ENCODE measurements around the gene ARHGAP24. TPM values are rescaled to one million over a fixed set of nuclear protein-coding genes. Genes with fewer than 3 reads are reported as not detected.

Gene ARHGAP24
- total and polyA plus RNA-seq, 4 donors: 1.8 to 15.2 (median 3.3) TPM

DNA sequence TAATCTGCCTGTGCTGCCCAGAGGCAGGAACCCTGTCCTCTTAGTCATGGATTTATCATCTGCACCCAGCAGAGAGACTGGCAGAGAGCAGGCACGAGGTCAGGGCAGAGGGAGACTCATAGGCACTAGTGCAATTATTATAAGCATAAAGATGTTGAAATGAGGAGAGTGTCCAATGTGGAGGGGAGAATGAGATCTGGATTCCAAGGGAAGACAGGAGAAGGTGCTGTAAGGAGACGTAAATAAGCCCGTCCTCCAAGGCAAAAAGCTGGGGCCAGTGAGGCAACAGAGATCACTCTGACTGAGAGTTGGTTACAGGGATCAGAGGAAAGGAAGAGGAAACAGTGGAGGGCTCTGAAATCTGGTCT is 478.7 kb downstream of the ARHGAP24 start:
- no peak for TF ChIP-seq EGR1 (IDR thresholded peaks at IDR 0.05; ENCODE audit: low read depth in 2 of 2)
- TF ChIP-seq SP1 (IDR thresholded peaks at IDR 0.05): no peak
- no peak for TF ChIP-seq RXRA (IDR thresholded peaks at IDR 0.05)
- no peak for TF ChIP-seq HNF4A (conservative IDR thresholded peaks at IDR 0.05)
- no peak for TF ChIP-seq HNF4G (IDR thresholded peaks at IDR 0.05)
- no peak for TF ChIP-seq REST (IDR thresholded peaks at IDR 0.05)
- no peak for TF ChIP-seq JUND (IDR thresholded peaks at IDR 0.05)
- TF ChIP-seq FOXA1 (IDR thresholded peaks at IDR 0.05): no peak
- TF ChIP-seq YY1 (IDR thresholded peaks at IDR 0.05): no peak
- TF ChIP-seq, protein P1, sequence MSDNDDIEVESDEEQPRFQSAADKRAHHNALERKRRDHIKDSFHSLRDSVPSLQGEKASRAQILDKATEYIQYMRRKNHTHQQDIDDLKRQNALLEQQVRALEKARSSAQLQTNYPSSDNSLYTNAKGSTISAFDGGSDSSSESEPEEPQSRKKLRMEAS (IDR thresholded peaks at IDR 0.05): no peak
- no peak for TF ChIP-seq RAD21 (IDR thresholded peaks at IDR 0.05)
- no peak for TF ChIP-seq GABPA (IDR thresholded peaks at IDR 0.05 in 1 of 2, conservative IDR thresholded peaks at IDR 0.05 in 1 of 2)
- TF ChIP-seq, protein P2, sequence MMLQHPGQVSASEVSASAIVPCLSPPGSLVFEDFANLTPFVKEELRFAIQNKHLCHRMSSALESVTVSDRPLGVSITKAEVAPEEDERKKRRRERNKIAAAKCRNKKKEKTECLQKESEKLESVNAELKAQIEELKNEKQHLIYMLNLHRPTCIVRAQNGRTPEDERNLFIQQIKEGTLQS (IDR thresholded peaks at IDR 0.05): no peak
- no peak for TF ChIP-seq NR2F2 (IDR thresholded peaks at IDR 0.05)
- no peak for TF ChIP-seq CTCF (IDR thresholded peaks at IDR 0.05; ENCODE audit: low read depth, low read length, missing input control)
- no peak for TF ChIP-seq TAF1 (conservative IDR thresholded peaks at IDR 0.05)
- TF ChIP-seq, protein P3, sequence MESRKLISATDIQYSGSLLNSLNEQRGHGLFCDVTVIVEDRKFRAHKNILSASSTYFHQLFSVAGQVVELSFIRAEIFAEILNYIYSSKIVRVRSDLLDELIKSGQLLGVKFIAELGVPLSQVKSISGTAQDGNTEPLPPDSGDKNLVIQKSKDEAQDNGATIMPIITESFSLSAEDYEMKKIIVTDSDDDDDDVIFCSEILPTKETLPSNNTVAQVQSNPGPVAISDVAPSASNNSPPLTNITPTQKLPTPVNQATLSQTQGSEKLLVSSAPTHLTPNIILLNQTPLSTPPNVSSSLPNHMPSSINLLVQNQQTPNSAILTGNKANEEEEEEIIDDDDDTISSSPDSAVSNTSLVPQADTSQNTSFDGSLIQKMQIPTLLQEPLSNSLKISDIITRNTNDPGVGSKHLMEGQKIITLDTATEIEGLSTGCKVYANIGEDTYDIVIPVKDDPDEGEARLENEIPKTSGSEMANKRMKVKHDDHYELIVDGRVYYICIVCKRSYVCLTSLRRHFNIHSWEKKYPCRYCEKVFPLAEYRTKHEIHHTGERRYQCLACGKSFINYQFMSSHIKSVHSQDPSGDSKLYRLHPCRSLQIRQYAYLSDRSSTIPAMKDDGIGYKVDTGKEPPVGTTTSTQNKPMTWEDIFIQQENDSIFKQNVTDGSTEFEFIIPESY (IDR thresholded peaks at IDR 0.05): no peak
- WGBS: 94% methylated on average over 3 of the region's 3 CpGs
- no peak for DNase-seq (ENCODE audit: low spot score)
- Histone ChIP-seq H3K27me3 (ENCODE audit: control insufficient read depth in 4 of 4, insufficient read depth in 4 of 4, low read length in 3 of 4) (no peaks in the 10 kb centered on the region), H3K4me3 (ENCODE audit: low read depth in 1 of 3, low read length in 3 of 3) (no peak overlapping the region), H3K4me1 (ENCODE audit: control insufficient read depth in 4 of 4, insufficient read depth in 4 of 4, low read length in 3 of 4) (no peaks in the 10 kb centered on the region), H3K36me3 (ENCODE audit: control insufficient read depth in 4 of 4, insufficient read depth in 3 of 4, low read depth in 1 of 4, low read length in 3 of 4) (peaks cover 0 to 4% (median 0%) of the 10 kb centered on the region in 4 donors), H3K27ac (ENCODE audit: low read depth in 1 of 2, low read length in 2 of 2) (no peak overlapping the region), H3K9me3 (ENCODE audit: control insufficient read depth in 4 of 4, low read length in 3 of 4) (no peaks in the 10 kb centered on the region), H3K9ac (ENCODE audit: low read depth in 1 of 2, low read length in 2 of 2) (no peak overlapping the region)

Data from liver (tissue), 9 donors.